ENCODE results near the gene TNIK. TPM values are rescaled to one million over a fixed set of nuclear protein-coding genes. Genes with fewer than 3 reads are reported as not detected.
"Not testable (repeated sequence)": the region's sequence is repeated elsewhere in the genome, so short reads cannot be mapped to it uniquely, and the experiment has no call there.

The TNIK gene
- total RNA-seq, 6 donors from 2014 or later: 23.2 to 74.4 (median 38.3) TPM

DNA sequence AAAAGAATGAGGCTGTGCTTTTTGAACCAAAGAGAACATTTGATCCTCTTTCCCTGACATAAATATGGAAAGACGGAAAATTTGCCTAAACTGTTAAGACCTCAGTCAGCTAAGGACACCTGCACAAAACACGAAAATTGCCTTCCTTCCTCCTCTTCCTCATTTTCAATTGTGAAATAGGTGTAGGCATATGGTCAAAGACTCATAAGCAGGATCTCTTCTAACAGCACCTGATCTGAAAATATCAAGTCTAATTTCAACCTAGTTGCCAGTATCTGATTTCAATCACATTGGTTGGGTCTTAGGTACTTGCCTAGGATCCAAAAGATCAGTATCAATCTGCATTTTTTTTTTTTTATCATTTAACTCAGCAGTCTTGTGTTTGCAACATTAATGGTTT lies 218.0 kb downstream of the TNIK start:
- Histone ChIP-seq H3K27ac (no peak overlapping the region), H3K36me3 (no peaks in the 10 kb centered on the region), H3K27me3 (no peaks in the 10 kb centered on the region), H3K4me3 (no peak overlapping the region), H3K9me3 (no peaks in the 10 kb centered on the region), H3K4me1 (no peaks in the 10 kb centered on the region)
- TF ChIP-seq, protein P1, sequence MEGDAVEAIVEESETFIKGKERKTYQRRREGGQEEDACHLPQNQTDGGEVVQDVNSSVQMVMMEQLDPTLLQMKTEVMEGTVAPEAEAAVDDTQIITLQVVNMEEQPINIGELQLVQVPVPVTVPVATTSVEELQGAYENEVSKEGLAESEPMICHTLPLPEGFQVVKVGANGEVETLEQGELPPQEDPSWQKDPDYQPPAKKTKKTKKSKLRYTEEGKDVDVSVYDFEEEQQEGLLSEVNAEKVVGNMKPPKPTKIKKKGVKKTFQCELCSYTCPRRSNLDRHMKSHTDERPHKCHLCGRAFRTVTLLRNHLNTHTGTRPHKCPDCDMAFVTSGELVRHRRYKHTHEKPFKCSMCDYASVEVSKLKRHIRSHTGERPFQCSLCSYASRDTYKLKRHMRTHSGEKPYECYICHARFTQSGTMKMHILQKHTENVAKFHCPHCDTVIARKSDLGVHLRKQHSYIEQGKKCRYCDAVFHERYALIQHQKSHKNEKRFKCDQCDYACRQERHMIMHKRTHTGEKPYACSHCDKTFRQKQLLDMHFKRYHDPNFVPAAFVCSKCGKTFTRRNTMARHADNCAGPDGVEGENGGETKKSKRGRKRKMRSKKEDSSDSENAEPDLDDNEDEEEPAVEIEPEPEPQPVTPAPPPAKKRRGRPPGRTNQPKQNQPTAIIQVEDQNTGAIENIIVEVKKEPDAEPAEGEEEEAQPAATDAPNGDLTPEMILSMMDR (IDR thresholded peaks at IDR 0.05): no peak
- TF ChIP-seq POLR2AphosphoS5 (IDR thresholded peaks at IDR 0.05) (no peak), EP300 (IDR thresholded peaks at IDR 0.05) (no peak), POLR2A (IDR thresholded peaks at IDR 0.05) (no peak)
- WGBS, 2 donors: 63 to 80% methylated on average over 2 of the region's 2 CpGs
- no peak for ATAC-seq (ENCODE audit: low FRiP score in 2 of 2)
- no peak for DNase-seq

DNA sequence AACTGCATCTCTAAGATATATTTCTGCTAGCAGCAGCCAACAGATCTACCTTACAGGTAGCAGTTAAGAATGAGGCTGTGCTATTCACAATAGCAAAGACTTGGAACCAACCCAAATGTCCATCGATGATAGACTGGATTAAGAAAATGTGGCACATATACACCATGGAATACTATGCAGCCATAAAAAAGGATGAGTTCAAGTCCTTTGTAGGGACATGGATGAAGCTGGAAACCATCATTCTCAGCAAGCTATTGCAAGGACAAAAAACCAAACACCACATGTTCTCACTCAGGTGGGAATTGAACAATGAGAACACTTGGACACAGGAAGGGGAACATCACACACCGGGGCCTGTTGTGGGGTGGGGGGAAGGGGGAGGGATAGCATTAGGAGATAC lies 218.6 kb downstream of the TNIK start:
- H3K27me3 ChIP-seq; H3K36me3 ChIP-seq; H3K9me3 ChIP-seq; DNase-seq; ATAC-seq (ENCODE audit: low FRiP score in 2 of 2); H3K27ac ChIP-seq; H3K4me3 ChIP-seq; H3K4me1 ChIP-seq: not testable (repeated sequence)
- 90 to 100% methylated on average over 2 of the region's 2 CpGs for WGBS, 2 donors

DNA sequence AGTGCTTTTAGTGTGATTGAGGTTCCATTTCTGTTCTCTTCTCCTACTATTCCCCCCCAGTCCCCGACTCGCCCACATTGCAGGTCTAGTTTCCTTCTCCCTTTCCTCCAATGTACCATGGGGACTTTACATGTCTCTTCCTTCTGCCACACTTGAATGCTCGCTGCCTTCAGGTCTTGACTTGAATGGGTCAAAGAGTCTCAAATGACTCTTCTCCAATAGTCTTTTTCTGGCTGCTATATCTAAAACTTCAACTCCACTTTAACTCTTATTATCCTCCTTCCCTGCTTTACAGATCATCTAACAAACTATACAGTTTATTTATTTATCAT lies 219.7 kb downstream of the TNIK start:
- 88 to 90% methylated on average over 3 of the region's 3 CpGs for WGBS, 2 donors

DNA sequence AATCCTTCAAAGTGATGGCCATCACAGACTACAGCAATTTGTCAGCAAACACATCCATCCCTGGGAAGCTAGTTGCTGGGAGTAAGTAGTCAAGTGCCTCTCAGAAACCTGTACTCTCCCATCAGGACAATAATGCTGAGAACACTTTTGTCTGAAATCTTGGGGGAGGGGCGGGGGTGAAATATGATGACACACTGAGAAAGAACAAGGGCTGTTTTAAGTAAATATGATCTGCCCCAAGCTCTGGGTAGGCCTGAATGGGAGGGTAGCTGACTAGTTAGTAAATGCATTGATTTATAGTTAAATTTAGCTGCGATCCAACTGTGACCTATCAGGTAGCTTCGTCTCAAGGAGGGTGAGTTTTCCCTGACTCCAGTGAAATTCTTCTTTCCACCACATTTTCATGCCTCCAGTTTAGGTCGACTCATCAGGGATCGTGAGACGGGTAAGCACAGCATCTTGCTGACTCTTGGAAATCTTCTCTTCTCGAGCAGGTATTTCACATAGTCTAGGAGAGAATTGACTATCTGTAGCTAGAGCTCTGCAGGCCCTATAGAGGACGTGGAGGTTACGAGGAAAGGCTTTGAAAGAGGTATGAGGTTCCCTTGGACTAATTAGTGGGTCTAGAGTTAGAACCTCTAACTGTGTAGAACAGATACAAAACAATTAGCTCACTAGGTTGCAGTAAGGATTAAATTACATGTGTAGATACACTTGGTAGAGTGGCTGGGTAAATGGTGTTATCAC lies 220.3 kb downstream of the TNIK start:
- ATAC-seq (ENCODE audit: low FRiP score in 2 of 2): no peak
- no peak overlapping the region for H3K4me3 ChIP-seq
- TF ChIP-seq, protein P1 (IDR thresholded peaks at IDR 0.05): no peak
- no peak for TF ChIP-seq EP300 (IDR thresholded peaks at IDR 0.05)
- TF ChIP-seq POLR2AphosphoS5 (IDR thresholded peaks at IDR 0.05): no peak
- TF ChIP-seq POLR2A (IDR thresholded peaks at IDR 0.05): no peak
- H3K27me3 ChIP-seq: no peaks in the 10 kb centered on the region
- H3K27ac ChIP-seq: no peak overlapping the region
- 89 to 93% methylated on average over 9 of the region's 9 CpGs for WGBS, 2 donors
- H3K4me1 ChIP-seq: no peaks in the 10 kb centered on the region
- H3K36me3 ChIP-seq: no peaks in the 10 kb centered on the region
- H3K9me3 ChIP-seq: no peaks in the 10 kb centered on the region
- DNase-seq: no peak

More for the DNA sequence above, 219.7 kb downstream of the TNIK start:
- no peaks in the 10 kb centered on the region for H3K36me3 ChIP-seq
- no peak for ATAC-seq (ENCODE audit: low FRiP score in 2 of 2)
- DNase-seq: no peak
- no peaks in the 10 kb centered on the region for H3K27me3 ChIP-seq
- H3K9me3 ChIP-seq: no peaks in the 10 kb centered on the region
- no peak overlapping the region for H3K27ac ChIP-seq
- no peak overlapping the region for H3K4me3 ChIP-seq
- TF ChIP-seq POLR2AphosphoS5 (IDR thresholded peaks at IDR 0.05): no peak
- TF ChIP-seq EP300 (IDR thresholded peaks at IDR 0.05): no peak
- TF ChIP-seq, protein P1 (IDR thresholded peaks at IDR 0.05): no peak
- TF ChIP-seq POLR2A (IDR thresholded peaks at IDR 0.05): no peak
- H3K4me1 ChIP-seq: no peaks in the 10 kb centered on the region

DNA sequence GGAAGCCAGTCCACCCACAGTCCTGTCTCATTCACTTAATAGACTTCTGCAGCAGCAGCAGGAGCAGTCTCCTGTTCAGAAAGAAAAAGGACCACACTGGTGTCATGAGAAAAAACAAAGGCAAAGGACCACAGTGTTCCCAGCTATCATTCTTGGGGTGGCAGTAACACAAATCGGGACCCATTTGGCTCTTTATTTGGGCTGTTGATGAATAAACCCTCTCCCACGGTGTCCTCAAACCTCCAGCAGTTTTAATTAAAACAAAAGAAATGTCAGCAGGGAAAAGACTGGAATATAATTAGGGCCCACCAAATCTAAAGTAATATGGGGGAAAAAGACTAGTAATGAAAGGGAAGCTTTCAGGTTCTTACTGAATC lies 223.2 kb downstream of the TNIK start:
- TF ChIP-seq EP300 (IDR thresholded peaks at IDR 0.05) (no peak), POLR2A (IDR thresholded peaks at IDR 0.05) (no peak), POLR2AphosphoS5 (IDR thresholded peaks at IDR 0.05) (no peak)
- TF ChIP-seq, protein P1 (IDR thresholded peaks at IDR 0.05): no peak
- Histone ChIP-seq H3K36me3 (no peaks in the 10 kb centered on the region), H3K4me3 (no peak overlapping the region), H3K4me1 (no peaks in the 10 kb centered on the region), H3K9me3 (no peaks in the 10 kb centered on the region), H3K27me3 (no peaks in the 10 kb centered on the region), H3K27ac (no peak overlapping the region)
- ATAC-seq (ENCODE audit: low FRiP score in 2 of 2) (no peak), DNase-seq (no peak)
- 84 to 91% methylated on average over 2 of the region's 2 CpGs for WGBS, 2 donors

Data from upper lobe of left lung (tissue), 6 donors.